ENCODE measurements around the gene BBC3. TPM values are rescaled to one million over a fixed set of nuclear protein-coding genes. Genes with fewer than 3 reads are reported as not detected.
"Not testable (repeated sequence)": the region's sequence is repeated elsewhere in the genome, so short reads cannot be mapped to it uniquely, and the experiment has no call there.

Gene BBC3, protein sequence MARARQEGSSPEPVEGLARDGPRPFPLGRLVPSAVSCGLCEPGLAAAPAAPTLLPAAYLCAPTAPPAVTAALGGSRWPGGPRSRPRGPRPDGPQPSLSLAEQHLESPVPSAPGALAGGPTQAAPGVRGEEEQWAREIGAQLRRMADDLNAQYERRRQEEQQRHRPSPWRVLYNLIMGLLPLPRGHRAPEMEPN
- 0.60 to 1.1 TPM (median 0.89 TPM) in 3 replicates for polyA plus RNA-seq
- polyA plus RNA-seq (2011; ENCODE audit: low read depth), result 3.1 TPM
- polyA plus RNA-seq (2011; cell fraction: cytosol; rRNA removed), result 0.38 and 1.1 TPM in 2 replicates
- polyA plus RNA-seq (2011; cell fraction: nucleus; rRNA removed), result 1.1 and 1.8 TPM in 2 replicates
- polyA plus RNA-seq (2012; ENCODE audit: low replicate concordance), result 1.6 and 5.3 TPM in 2 replicates
- polyA minus RNA-seq, result 0.23 to 1.1 TPM (median 0.67 TPM) in 3 replicates
- polyA minus RNA-seq (2011; cell fraction: cytosol; rRNA and poly(A)+ RNA removed), result 2.1 TPM
- 0.39 and 1.5 TPM in 2 replicates for polyA minus RNA-seq (2011; cell fraction: nucleus; rRNA and poly(A)+ RNA removed)

DNA sequence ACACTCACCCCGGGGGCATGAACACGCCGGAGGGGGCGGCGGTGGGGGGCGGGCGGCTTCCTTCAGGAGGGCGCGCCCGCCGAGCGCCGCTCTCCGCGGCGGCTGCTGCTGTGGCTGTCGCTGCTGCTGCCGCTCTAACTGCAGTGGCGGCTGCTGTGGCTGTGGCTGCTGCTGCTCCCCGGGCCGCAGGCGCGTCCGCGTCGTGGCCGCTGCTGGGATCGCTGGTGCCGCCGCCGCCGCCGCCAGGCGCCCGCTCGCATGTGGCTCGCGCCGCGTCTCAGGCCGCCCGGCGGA, at the start of gene BBC3:
TSS of gene BBC3 (minus strand) at position 279 of the 294 bp plus-strand sequence. CDS start 2,768 bp downstream, outside the sequence.
- H4K20me1 ChIP-seq (ENCODE audit: control insufficient read depth, extremely low read depth, insufficient read depth, low read length), result no peaks in the 10 kb centered on the region
- no peaks in the 10 kb centered on the region for H3K9me3 ChIP-seq (ENCODE audit: control insufficient read depth, low read depth, low read length)
- TF ChIP-seq, protein P1, sequence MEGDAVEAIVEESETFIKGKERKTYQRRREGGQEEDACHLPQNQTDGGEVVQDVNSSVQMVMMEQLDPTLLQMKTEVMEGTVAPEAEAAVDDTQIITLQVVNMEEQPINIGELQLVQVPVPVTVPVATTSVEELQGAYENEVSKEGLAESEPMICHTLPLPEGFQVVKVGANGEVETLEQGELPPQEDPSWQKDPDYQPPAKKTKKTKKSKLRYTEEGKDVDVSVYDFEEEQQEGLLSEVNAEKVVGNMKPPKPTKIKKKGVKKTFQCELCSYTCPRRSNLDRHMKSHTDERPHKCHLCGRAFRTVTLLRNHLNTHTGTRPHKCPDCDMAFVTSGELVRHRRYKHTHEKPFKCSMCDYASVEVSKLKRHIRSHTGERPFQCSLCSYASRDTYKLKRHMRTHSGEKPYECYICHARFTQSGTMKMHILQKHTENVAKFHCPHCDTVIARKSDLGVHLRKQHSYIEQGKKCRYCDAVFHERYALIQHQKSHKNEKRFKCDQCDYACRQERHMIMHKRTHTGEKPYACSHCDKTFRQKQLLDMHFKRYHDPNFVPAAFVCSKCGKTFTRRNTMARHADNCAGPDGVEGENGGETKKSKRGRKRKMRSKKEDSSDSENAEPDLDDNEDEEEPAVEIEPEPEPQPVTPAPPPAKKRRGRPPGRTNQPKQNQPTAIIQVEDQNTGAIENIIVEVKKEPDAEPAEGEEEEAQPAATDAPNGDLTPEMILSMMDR (optimal IDR thresholded peaks at IDR 0.05 in 1 of 3, IDR thresholded peaks at IDR 0.05 in 1 of 3, conservative IDR thresholded peaks at IDR 0.05 in 1 of 3; ENCODE audit: extremely low read depth in 1 of 3, insufficient read depth in 2 of 3, low read length in 3 of 3), result no peak
- TF ChIP-seq EZH2 (IDR thresholded peaks at IDR 0.05; ENCODE audit: low read length), result no peak
- no peaks in the 10 kb centered on the region for H3K36me3 ChIP-seq (ENCODE audit: control insufficient read depth in 2 of 2, extremely low read depth in 1 of 2, insufficient read depth in 2 of 2, low read length in 2 of 2)
- peak within 1 kb of the TSS; percentile 92 for H3K27ac ChIP-seq (ENCODE audit: control insufficient read depth, insufficient read depth, low read length)
- peak within 1 kb of the TSS; percentile 90 for H3K9ac ChIP-seq (ENCODE audit: control insufficient read depth, extremely low read depth, insufficient read depth, low read length)
- H2AFZ ChIP-seq (ENCODE audit: control insufficient read depth, low read length), result peak within 1 kb of the TSS; percentile 36
- no peaks in the 10 kb centered on the region for H3K9me1 ChIP-seq (ENCODE audit: control insufficient read depth, extremely low read depth, insufficient read depth, low read length)
- dilution Hi-C loops (cut with MboI; ENCODE audit: extremely low pct_ligation_motif_present, low sequenced_read_pairs), result no loop called here
- peak within 1 kb of the TSS; percentile 100 for H3K4me2 ChIP-seq (ENCODE audit: control insufficient read depth, extremely low read depth, insufficient read depth, low read depth, low read length)
- peaks cover 51% of the 10 kb centered on the region for H3K4me1 ChIP-seq (ENCODE audit: control insufficient read depth, extremely low read depth, insufficient read depth, low read length)
- peak within 1 kb of the TSS; percentile 71 to 94 (median 90) for H3K4me3 ChIP-seq (ENCODE audit: control insufficient read depth in 2 of 3, extremely low read depth in 1 of 3, insufficient read depth in 2 of 3, low read depth in 1 of 3, low read length in 3 of 3)
- peaks cover 5% of the 10 kb centered on the region for H3K27me3 ChIP-seq (ENCODE audit: control insufficient read depth, extremely low read depth, insufficient read depth, low read length)
- H3K79me2 ChIP-seq (ENCODE audit: control insufficient read depth, insufficient read depth, low read length), result peaks cover 3% of the 10 kb centered on the region
- FAIRE-seq (no peak), DNase-seq (ENCODE audit: low read depth, low spot score) (no peak)

DNA sequence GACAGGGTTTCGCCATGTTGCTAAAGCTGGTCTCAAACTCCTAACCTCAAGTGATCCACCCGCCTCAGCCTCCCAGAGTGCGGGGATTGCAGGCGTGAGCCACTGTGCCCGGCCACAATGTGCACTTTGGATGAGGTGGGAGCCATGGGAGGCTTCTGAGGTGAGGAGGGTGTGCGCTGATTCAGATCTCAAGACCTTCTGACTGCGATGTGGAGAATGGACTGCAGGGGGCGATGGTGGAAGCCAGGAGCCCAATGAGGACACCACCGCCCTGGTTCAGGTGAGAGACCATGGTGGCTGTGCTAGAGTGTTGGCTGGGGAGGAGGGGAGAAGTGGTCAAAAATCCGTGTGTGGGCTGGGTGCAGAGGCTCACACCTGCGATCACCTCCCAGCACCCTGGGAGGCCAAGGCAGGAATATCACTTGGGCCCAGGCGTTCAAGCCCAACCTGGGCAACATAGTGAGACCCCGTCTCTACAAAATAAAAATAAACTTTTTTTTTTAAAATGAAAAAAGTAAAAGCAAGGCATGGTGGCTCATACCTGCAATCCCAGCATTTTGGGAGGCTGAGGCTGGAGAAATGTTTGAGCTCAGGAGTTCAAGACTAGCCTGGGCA, 49.3 kb upstream of the BBC3 start:
- H3K4me3 ChIP-seq (ENCODE audit: control insufficient read depth in 2 of 3, extremely low read depth in 1 of 3, insufficient read depth in 2 of 3, low read depth in 1 of 3, low read length in 3 of 3), result no peak overlapping the region
- no peaks in the 10 kb centered on the region for H3K4me1 ChIP-seq (ENCODE audit: control insufficient read depth, extremely low read depth, insufficient read depth, low read length)
- no peaks in the 10 kb centered on the region for H3K9me3 ChIP-seq (ENCODE audit: control insufficient read depth, low read depth, low read length)
- no peaks in the 10 kb centered on the region for H4K20me1 ChIP-seq (ENCODE audit: control insufficient read depth, extremely low read depth, insufficient read depth, low read length)
- dilution Hi-C loops (cut with MboI; ENCODE audit: extremely low pct_ligation_motif_present, low sequenced_read_pairs), result no loop called here
- H2AFZ ChIP-seq (ENCODE audit: control insufficient read depth, low read length), result no peak overlapping the region
- FAIRE-seq (no peak), DNase-seq (ENCODE audit: low read depth, low spot score) (no peak)
- no peak overlapping the region for H3K27ac ChIP-seq (ENCODE audit: control insufficient read depth, insufficient read depth, low read length)
- TF ChIP-seq, protein P1 (optimal IDR thresholded peaks at IDR 0.05 in 1 of 3, IDR thresholded peaks at IDR 0.05 in 1 of 3, conservative IDR thresholded peaks at IDR 0.05 in 1 of 3; ENCODE audit: extremely low read depth in 1 of 3, insufficient read depth in 2 of 3, low read length in 3 of 3), result peak; percentile 48 to 62 (median 57)
- no peak for TF ChIP-seq EZH2 (IDR thresholded peaks at IDR 0.05; ENCODE audit: low read length)
- no peak overlapping the region for H3K4me2 ChIP-seq (ENCODE audit: control insufficient read depth, extremely low read depth, insufficient read depth, low read depth, low read length)
- H3K79me2 ChIP-seq (ENCODE audit: control insufficient read depth, insufficient read depth, low read length), result no peaks in the 10 kb centered on the region
- H3K36me3 ChIP-seq (ENCODE audit: control insufficient read depth in 2 of 2, extremely low read depth in 1 of 2, insufficient read depth in 2 of 2, low read length in 2 of 2), result peaks cover 0 to 3% of the 10 kb centered on the region in 2 experiments
- no peak overlapping the region for H3K9ac ChIP-seq (ENCODE audit: control insufficient read depth, extremely low read depth, insufficient read depth, low read length)
- no peaks in the 10 kb centered on the region for H3K27me3 ChIP-seq (ENCODE audit: control insufficient read depth, extremely low read depth, insufficient read depth, low read length)
- no peaks in the 10 kb centered on the region for H3K9me1 ChIP-seq (ENCODE audit: control insufficient read depth, extremely low read depth, insufficient read depth, low read length)

DNA sequence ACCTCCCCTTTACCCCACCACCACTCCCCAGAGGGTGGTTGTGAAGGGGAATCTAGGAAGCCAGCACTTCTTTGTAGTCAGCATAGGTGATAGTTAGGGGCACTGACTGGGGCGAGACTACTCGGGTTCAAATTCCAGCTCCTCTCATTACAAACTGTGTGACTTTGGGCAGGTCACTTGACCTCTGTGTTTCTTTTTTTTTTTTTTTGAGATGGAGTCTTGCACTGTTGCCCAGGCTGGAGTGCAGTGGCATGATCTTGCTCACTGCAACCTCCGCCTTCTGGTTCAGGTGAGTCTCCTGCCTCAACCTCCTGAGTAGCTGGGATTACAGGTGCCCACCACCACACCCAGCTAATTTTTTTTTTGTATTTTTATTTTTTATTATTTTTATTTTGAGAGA, 45.5 kb upstream of the BBC3 start:
- DNase-seq (ENCODE audit: low read depth, low spot score); H3K4me3 ChIP-seq (ENCODE audit: control insufficient read depth in 2 of 3, extremely low read depth in 1 of 3, insufficient read depth in 2 of 3, low read depth in 1 of 3, low read length in 3 of 3); dilution Hi-C loops (cut with MboI; ENCODE audit: extremely low pct_ligation_motif_present, low sequenced_read_pairs); H3K36me3 ChIP-seq (ENCODE audit: control insufficient read depth in 2 of 2, extremely low read depth in 1 of 2, insufficient read depth in 2 of 2, low read length in 2 of 2); H3K27me3 ChIP-seq (ENCODE audit: control insufficient read depth, extremely low read depth, insufficient read depth, low read length); FAIRE-seq; H3K9me3 ChIP-seq (ENCODE audit: control insufficient read depth, low read depth, low read length); H2AFZ ChIP-seq (ENCODE audit: control insufficient read depth, low read length); H3K27ac ChIP-seq (ENCODE audit: control insufficient read depth, insufficient read depth, low read length); H3K79me2 ChIP-seq (ENCODE audit: control insufficient read depth, insufficient read depth, low read length); H3K4me2 ChIP-seq (ENCODE audit: control insufficient read depth, extremely low read depth, insufficient read depth, low read depth, low read length); H3K9me1 ChIP-seq (ENCODE audit: control insufficient read depth, extremely low read depth, insufficient read depth, low read length); H3K9ac ChIP-seq (ENCODE audit: control insufficient read depth, extremely low read depth, insufficient read depth, low read length); H4K20me1 ChIP-seq (ENCODE audit: control insufficient read depth, extremely low read depth, insufficient read depth, low read length): not testable (repeated sequence)
- peaks cover 11% of the 10 kb centered on the region for H3K4me1 ChIP-seq (ENCODE audit: control insufficient read depth, extremely low read depth, insufficient read depth, low read length)
